Prostate gland (tissue), 2 donors: ENCODE data around the gene GUSB.

Source experiments
- CTCF ChIP-seq, 4 experiments: fragments of 200-600 bp in 2 of 4; fragments of 450-650 bp in 2 of 4; sonication (generic) in 2 of 4; IDR thresholded peaks; 1 replicate in 3 of 4; 2 replicates in 1 of 4; pipeline ENCODE4 v1.5.1; 2016 to 2019; ENCODE audit warnings: antibody characterized with exemption in 4 of 4, mild to moderate bottlenecking in 2 of 4, moderate library complexity in 2 of 4
- POLR2A ChIP-seq: fragments of 450-650 bp; IDR thresholded peaks from one replicate; pipeline ENCODE4 v1.6.1; 2016; ENCODE audit warnings: antibody characterized with exemption, mild to moderate bottlenecking
- POLR2AphosphoS5 ChIP-seq: sonication (generic); formaldehyde crosslinking; IDR thresholded peaks from one replicate; pipeline ENCODE4 v1.6.1; 2017; ENCODE audit warnings: antibody characterized with exemption

DNA sequence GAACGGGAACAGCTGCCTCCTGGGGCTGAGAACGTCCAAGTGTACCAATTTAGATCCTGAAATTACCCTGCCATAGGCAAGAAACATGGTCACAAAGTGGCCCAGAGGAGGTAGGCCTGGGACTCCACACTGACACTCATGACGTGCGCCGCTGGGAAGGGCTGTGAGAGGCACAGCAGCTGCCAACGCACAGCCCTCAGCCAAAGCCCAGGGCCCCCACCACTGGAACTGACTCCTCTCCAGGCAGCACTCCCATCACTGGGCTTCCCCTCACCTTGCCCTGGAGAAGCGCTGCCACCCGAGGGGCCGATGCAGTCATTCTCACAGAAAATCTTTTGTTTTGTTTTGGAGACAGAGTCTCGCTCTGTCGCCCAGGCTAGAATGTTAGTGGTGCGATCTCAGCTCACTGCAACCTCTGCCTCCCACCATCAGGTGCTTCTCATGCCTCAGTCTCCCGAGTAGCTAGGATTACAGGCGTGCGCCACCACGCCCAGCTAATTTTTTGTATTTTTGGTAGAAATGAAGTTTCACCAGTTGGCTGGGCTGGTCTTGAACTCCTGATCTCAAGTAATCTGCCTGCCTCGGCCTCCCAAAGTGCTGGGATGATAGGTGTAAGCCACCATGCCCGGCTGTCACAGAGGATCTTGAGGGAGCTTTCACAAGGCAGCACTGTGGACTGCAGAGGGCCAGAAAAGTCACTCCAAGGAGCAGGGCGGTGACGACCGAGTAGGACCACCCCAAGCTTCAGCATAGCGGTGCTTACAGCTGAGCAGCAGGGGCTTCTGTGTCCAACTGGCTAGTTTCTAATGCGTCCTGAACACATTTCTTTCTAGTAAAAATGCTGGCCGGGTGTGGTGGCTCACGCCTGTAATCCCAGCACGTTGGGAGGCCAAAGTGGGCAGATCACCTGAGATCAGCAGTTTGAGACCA is 13.5 kb downstream of the GUSB start:
- TF ChIP-seq CTCF (IDR thresholded peaks at IDR 0.05) (no peak), POLR2A (no peak), POLR2AphosphoS5 (no peak)
